ENCODE data around the gene BID.

GRCh38 chr22:17810570-17811116, 36.4 kb upstream of the BID start:
- TF ChIP-seq CTCF (IDR thresholded peaks at IDR 0.05) (no peak), POLR2A (IDR thresholded peaks at IDR 0.05) (no peak)
